GM23338 (cell line): ENCODE results near the gene EBNA1BP2. TPM values are rescaled to one million over a fixed set of nuclear protein-coding genes. Genes with fewer than 3 reads are reported as not detected.

Source experiments
- ATAC-seq: fragments of 200-7000 bp; cut with Tn5 transposase; 3 replicates; pipeline ENCODE4 v1.9.1; 2020
- DNase-seq: peaks from one replicate; pipeline ENCODE4 v3.0.0-alpha.2; 2015; ENCODE audit warnings: low spot score
- H2AFZ ChIP-seq: fragments of 200-600 bp; sonication (generic); 2 replicates; pipeline ENCODE4 v1.8.0; 2016; ENCODE audit warnings: antibody characterized with exemption, mild to moderate bottlenecking, moderate library complexity
- H3F3A ChIP-seq: fragments of 200-600 bp; sonication (generic); replicated peaks from 2 replicates; pipeline ENCODE4 v1.8.0; 2017; ENCODE audit warnings: antibody characterized with exemption, mixed run types, low read depth
- H3K27ac ChIP-seq: fragments of 200-600 bp; sonication (generic); 2 replicates; pipeline ENCODE4 v1.6.1; 2016; ENCODE audit warnings: low read depth
- H3K27me3 ChIP-seq: fragments of 200-600 bp; sonication (generic); 2 replicates; pipeline ENCODE4 v1.8.0; 2016; ENCODE audit warnings: mild to moderate bottlenecking, mixed run types, moderate library complexity; ENCODE audit not compliant: insufficient read depth
- H3K36me3 ChIP-seq: fragments of 200-600 bp; sonication (generic); 2 replicates; pipeline ENCODE4 v1.8.0; 2016; ENCODE audit warnings: mild to moderate bottlenecking; ENCODE audit not compliant: insufficient read depth
- H3K4me1 ChIP-seq: fragments of 200-600 bp; sonication (generic); 2 replicates; pipeline ENCODE4 v1.8.0; 2016; ENCODE audit warnings: mild to moderate bottlenecking, moderate library complexity; ENCODE audit not compliant: insufficient read depth
- H3K4me2 ChIP-seq: fragments of 200-600 bp; sonication (generic); 2 replicates; pipeline ENCODE4 v1.7.1; 2017; ENCODE audit warnings: mixed run types
- H3K4me3 ChIP-seq: fragments of 200-600 bp; sonication (generic); 2 replicates; pipeline ENCODE4 v1.6.1; 2016; ENCODE audit warnings: mixed run types
- H3K79me2 ChIP-seq: fragments of 200-600 bp; sonication (generic); replicated peaks from 2 replicates; pipeline ENCODE4 v1.8.0; 2017; ENCODE audit warnings: mild to moderate bottlenecking; ENCODE audit not compliant: insufficient read depth
- H3K9me2 ChIP-seq: fragments of 200-600 bp; sonication (generic); 2 replicates; pipeline ENCODE4 v1.8.0; 2017; ENCODE audit not compliant: insufficient read depth
- H4K20me1 ChIP-seq: fragments of 200-600 bp; sonication (generic); replicated peaks from 2 replicates; pipeline ENCODE4 v1.8.0; 2017; ENCODE audit warnings: mild to moderate bottlenecking; ENCODE audit not compliant: insufficient read depth
- H3K27ac Mint-ChIP-seq: 2 replicates; pipeline ENCODE4 v1.8.0; 2020; ENCODE audit warnings: inconsistent platforms, mild to moderate bottlenecking, moderate library complexity, mixed read lengths
- H3K27me3 Mint-ChIP-seq: 3 replicates; pipeline ENCODE4 v1.8.0; 2022; ENCODE audit warnings: low read depth, mild to moderate bottlenecking, moderate library complexity, mixed read lengths, inconsistent platforms; ENCODE audit not compliant: insufficient read depth, poor library complexity
- H3K36me3 Mint-ChIP-seq: 3 replicates; pipeline ENCODE4 v1.8.0; 2021; ENCODE audit warnings: low read depth, mild to moderate bottlenecking, inconsistent platforms, moderate library complexity, mixed read lengths
- H3K4me1 Mint-ChIP-seq: 3 replicates; pipeline ENCODE4 v1.8.0; 2020; ENCODE audit warnings: mild to moderate bottlenecking, inconsistent platforms, mixed read lengths
- H3K4me3 Mint-ChIP-seq: 3 replicates; pipeline ENCODE4 v1.8.0; 2021; ENCODE audit warnings: moderate library complexity, mild to moderate bottlenecking, inconsistent platforms, mixed read lengths
- H3K9me3 Mint-ChIP-seq: 3 replicates; pipeline ENCODE4 v1.8.0; 2020; ENCODE audit warnings: moderate library complexity, mild to moderate bottlenecking, inconsistent platforms, mixed read lengths
- EZH2 ChIP-seq: fragments of 200-600 bp; sonication (generic); IDR thresholded peaks from one replicate; pipeline ENCODE4 v1.8.0; 2017; ENCODE audit warnings: antibody characterized with exemption, mild to moderate bottlenecking, low read depth; ENCODE audit not compliant: unreplicated experiment
- NANOG ChIP-seq: IDR thresholded peaks from 2 replicates; pipeline ENCODE4 v1.6.1; 2016; ENCODE audit warnings: antibody characterized with exemption, borderline replicate concordance
- STAT1 ChIP-seq: IDR thresholded peaks from one replicate; pipeline ENCODE4 v1.6.1; 2016; ENCODE audit warnings: antibody characterized with exemption; ENCODE audit not compliant: unreplicated experiment
- ZNF114 ChIP-seq: fragments of 250-450 bp; sonication (Bioruptor Pico); IDR thresholded peaks from 2 replicates; pipeline ENCODE4 v1.5.0; 2020; ENCODE audit warnings: mild to moderate bottlenecking, moderate library complexity
- ZNF331 ChIP-seq: fragments of 250-450 bp; sonication (Bioruptor Pico); IDR thresholded peaks from 2 replicates; pipeline ENCODE4 v1.5.0; 2020; ENCODE audit warnings: low read depth, mild to moderate bottlenecking, moderate library complexity
- polyA plus RNA-seq: library from polyadenylated mRNA; unstranded; fragments of >200 nt; fragmentation: Nextera tagmentation; extraction: Ambion mirVana; gene quantifications from 2 replicates; pipeline ENCODE4 v1.2.1, GENCODE V29; 2016
- total RNA-seq: library from RNA; depleted of rRNA; stranded (reverse); fragments of >200 nt; shearing (Covaris generic); gene quantifications from 2 replicates; pipeline ENCODE4 v1.2.3, GENCODE V29; 2014
- TF ChIP-seq, protein P1 (sequence below): IDR thresholded peaks from one replicate; pipeline ENCODE4 v1.6.1; 2018; ENCODE audit warnings: antibody characterized with exemption; ENCODE audit not compliant: unreplicated experiment
- TF ChIP-seq, protein P2 (sequence below), 2 experiments: fragments of 200-600 bp in 1 of 2; sonication (generic) in 1 of 2; conservative IDR thresholded peaks; 2 replicates each; pipeline versions ENCODE4 v1.5.1 to v1.6.1; 2016 to 2017; ENCODE audit warnings: antibody characterized with exemption in 2 of 2, low read depth in 2 of 2, mild to moderate bottlenecking in 2 of 2, moderate library complexity in 1 of 2
- TF ChIP-seq, protein P3 (sequence below): fragments of 250-450 bp; sonication (Bioruptor Pico); IDR thresholded peaks from 2 replicates; pipeline ENCODE4 v1.5.0; 2020; ENCODE audit warnings: mild to moderate bottlenecking, moderate library complexity

EBNA1BP2 gene
- total and polyA plus RNA-seq, 2 experiments from 2014 or later = 130 to 249 TPM

DNA sequence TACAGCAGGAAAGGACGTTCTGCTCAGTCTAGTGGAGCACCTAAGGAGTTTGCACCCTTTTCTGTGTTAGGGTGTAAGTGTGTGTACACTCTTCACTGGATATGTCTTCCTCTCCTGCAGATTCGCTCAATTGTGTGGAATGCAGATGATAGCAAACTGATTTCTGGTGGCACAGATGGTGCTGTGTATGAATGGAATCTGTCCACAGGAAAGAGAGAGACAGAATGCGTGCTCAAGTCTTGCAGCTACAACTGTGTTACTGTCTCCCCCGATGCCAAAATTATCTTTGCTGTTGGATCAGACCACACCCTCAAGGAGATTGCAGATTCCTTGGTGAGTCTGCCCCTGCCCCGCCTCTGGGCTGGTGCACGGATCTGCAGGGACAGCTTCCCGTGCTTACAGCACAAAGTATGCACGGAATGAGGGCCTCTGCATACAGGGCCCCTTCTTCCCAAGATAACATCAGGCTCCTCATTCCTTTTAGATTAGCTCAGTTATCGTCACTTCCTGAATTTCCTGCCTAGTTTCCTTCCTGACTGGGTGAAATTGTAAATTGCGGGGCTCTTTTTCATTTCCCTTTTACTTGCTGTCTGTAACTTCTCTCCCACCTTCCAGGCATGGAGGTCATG lies 34.6 kb upstream of the EBNA1BP2 start (continued):
- TF ChIP-seq, protein P1, sequence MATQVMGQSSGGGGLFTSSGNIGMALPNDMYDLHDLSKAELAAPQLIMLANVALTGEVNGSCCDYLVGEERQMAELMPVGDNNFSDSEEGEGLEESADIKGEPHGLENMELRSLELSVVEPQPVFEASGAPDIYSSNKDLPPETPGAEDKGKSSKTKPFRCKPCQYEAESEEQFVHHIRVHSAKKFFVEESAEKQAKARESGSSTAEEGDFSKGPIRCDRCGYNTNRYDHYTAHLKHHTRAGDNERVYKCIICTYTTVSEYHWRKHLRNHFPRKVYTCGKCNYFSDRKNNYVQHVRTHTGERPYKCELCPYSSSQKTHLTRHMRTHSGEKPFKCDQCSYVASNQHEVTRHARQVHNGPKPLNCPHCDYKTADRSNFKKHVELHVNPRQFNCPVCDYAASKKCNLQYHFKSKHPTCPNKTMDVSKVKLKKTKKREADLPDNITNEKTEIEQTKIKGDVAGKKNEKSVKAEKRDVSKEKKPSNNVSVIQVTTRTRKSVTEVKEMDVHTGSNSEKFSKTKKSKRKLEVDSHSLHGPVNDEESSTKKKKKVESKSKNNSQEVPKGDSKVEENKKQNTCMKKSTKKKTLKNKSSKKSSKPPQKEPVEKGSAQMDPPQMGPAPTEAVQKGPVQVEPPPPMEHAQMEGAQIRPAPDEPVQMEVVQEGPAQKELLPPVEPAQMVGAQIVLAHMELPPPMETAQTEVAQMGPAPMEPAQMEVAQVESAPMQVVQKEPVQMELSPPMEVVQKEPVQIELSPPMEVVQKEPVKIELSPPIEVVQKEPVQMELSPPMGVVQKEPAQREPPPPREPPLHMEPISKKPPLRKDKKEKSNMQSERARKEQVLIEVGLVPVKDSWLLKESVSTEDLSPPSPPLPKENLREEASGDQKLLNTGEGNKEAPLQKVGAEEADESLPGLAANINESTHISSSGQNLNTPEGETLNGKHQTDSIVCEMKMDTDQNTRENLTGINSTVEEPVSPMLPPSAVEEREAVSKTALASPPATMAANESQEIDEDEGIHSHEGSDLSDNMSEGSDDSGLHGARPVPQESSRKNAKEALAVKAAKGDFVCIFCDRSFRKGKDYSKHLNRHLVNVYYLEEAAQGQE = no peak
- TF ChIP-seq, protein P2, sequence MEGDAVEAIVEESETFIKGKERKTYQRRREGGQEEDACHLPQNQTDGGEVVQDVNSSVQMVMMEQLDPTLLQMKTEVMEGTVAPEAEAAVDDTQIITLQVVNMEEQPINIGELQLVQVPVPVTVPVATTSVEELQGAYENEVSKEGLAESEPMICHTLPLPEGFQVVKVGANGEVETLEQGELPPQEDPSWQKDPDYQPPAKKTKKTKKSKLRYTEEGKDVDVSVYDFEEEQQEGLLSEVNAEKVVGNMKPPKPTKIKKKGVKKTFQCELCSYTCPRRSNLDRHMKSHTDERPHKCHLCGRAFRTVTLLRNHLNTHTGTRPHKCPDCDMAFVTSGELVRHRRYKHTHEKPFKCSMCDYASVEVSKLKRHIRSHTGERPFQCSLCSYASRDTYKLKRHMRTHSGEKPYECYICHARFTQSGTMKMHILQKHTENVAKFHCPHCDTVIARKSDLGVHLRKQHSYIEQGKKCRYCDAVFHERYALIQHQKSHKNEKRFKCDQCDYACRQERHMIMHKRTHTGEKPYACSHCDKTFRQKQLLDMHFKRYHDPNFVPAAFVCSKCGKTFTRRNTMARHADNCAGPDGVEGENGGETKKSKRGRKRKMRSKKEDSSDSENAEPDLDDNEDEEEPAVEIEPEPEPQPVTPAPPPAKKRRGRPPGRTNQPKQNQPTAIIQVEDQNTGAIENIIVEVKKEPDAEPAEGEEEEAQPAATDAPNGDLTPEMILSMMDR (conservative IDR thresholded peaks at IDR 0.05; ENCODE audit: low read depth in 2 of 2) = no peak
- TF ChIP-seq EZH2 = no peak
- TF ChIP-seq ZNF331 = no peak
- TF ChIP-seq NANOG = peak; percentile 31; the same call in 1 of the 2 replicates

DNA sequence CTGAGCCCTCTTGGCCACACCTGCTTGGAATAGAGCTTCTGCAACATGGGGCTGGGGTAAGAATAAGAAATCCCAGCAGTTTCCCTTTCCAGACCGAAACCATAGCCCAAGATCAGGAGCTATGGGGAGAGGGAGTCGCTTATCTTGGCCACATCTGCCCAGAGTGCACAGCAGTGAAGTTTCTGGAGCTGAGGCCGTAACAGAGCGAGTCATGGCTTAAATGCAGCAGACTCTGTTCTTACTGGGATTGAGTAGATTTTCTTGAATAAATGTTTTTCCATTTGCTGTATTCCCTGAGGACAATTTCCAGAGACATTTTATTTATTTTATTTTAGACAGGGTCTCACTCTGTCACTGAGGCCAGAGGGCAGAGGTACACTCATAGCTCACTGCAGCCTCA lies 33.6 kb upstream of the EBNA1BP2 start:
- H2AFZ ChIP-seq = no peak overlapping the region
- H4K20me1 ChIP-seq = no peaks in the 10 kb centered on the region
- TF ChIP-seq ZNF114 = no peak
- TF ChIP-seq, protein P3, sequence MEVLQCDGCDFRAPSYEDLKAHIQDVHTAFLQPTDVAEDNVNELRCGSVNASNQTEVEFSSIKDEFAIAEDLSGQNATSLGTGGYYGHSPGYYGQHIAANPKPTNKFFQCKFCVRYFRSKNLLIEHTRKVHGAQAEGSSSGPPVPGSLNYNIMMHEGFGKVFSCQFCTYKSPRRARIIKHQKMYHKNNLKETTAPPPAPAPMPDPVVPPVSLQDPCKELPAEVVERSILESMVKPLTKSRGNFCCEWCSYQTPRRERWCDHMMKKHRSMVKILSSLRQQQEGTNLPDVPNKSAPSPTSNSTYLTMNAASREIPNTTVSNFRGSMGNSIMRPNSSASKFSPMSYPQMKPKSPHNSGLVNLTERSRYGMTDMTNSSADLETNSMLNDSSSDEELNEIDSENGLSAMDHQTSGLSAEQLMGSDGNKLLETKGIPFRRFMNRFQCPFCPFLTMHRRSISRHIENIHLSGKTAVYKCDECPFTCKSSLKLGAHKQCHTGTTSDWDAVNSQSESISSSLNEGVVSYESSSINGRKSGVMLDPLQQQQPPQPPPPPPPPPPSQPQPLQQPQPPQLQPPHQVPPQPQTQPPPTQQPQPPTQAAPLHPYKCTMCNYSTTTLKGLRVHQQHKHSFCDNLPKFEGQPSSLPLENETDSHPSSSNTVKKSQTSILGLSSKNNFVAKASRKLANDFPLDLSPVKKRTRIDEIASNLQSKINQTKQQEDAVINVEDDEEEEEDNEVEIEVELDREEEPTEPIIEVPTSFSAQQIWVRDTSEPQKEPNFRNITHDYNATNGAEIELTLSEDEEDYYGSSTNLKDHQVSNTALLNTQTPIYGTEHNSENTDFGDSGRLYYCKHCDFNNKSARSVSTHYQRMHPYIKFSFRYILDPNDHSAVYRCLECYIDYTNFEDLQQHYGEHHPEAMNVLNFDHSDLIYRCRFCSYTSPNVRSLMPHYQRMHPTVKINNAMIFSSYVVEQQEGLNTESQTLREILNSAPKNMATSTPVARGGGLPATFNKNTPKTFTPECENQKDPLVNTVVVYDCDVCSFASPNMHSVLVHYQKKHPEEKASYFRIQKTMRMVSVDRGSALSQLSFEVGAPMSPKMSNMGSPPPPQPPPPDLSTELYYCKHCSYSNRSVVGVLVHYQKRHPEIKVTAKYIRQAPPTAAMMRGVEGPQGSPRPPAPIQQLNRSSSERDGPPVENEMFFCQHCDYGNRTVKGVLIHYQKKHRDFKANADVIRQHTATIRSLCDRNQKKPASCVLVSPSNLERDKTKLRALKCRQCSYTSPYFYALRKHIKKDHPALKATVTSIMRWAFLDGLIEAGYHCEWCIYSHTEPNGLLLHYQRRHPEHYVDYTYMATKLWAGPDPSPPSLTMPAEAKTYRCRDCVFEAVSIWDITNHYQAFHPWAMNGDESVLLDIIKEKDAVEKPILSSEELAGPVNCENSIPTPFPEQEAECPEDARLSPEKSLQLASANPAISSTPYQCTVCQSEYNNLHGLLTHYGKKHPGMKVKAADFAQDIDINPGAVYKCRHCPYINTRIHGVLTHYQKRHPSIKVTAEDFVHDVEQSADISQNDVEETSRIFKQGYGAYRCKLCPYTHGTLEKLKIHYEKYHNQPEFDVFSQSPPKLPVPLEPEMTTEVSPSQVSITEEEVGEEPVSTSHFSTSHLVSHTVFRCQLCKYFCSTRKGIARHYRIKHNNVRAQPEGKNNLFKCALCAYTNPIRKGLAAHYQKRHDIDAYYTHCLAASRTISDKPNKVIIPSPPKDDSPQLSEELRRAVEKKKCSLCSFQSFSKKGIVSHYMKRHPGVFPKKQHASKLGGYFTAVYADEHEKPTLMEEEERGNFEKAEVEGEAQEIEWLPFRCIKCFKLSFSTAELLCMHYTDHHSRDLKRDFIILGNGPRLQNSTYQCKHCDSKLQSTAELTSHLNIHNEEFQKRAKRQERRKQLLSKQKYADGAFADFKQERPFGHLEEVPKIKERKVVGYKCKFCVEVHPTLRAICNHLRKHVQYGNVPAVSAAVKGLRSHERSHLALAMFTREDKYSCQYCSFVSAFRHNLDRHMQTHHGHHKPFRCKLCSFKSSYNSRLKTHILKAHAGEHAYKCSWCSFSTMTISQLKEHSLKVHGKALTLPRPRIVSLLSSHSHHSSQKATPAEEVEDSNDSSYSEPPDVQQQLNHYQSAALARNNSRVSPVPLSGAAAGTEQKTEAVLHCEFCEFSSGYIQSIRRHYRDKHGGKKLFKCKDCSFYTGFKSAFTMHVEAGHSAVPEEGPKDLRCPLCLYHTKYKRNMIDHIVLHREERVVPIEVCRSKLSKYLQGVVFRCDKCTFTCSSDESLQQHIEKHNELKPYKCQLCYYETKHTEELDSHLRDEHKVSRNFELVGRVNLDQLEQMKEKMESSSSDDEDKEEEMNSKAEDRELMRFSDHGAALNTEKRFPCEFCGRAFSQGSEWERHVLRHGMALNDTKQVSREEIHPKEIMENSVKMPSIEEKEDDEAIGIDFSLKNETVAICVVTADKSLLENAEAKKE (CRISPR knock-in tag) = no peak
- TF ChIP-seq STAT1 = no peak
- H3K79me2 ChIP-seq = no peaks in the 10 kb centered on the region
- no peaks in the 10 kb centered on the region; the same call in 2 of the 3 replicates for H3K36me3 Mint-ChIP-seq
- H3K27ac Mint-ChIP-seq = no peak overlapping the region
- peaks cover 25% of the 10 kb centered on the region for H3K4me1 ChIP-seq
- H3K4me3 Mint-ChIP-seq = no peak overlapping the region
- ATAC-seq (no peak), DNase-seq (no peak)
- peak overlapping the region; percentile 88 for H3K27ac ChIP-seq
- no peaks in the 10 kb centered on the region for H3F3A ChIP-seq
- 0 out of 2 replicates have a peak, but pooled peaks cover 4% of the 10 kb centered on the region for H3K36me3 ChIP-seq
- H3K4me2 ChIP-seq = peak overlapping the region; percentile 42; the same call in 1 of the 2 replicates
- no peaks in the 10 kb centered on the region for H3K27me3 ChIP-seq
- H3K4me3 ChIP-seq = no peak overlapping the region
- peaks cover 16% of the 10 kb centered on the region for H3K4me1 Mint-ChIP-seq
- no peaks in the 10 kb centered on the region; the same call in 1 of the 2 replicates for H3K9me2 ChIP-seq
- H3K27me3 Mint-ChIP-seq = peaks cover 2% of the 10 kb centered on the region
- no peaks in the 10 kb centered on the region for H3K9me3 Mint-ChIP-seq
